ENCODE data around the gene OAS2.

Gene OAS2

GRCh38 chr12:113027726-113028125, 49.4 kb downstream of the OAS2 start:
- no peaks in the 10 kb centered on the region for H3K36me3 ChIP-seq (ENCODE audit: low read depth)
- no peak for ATAC-seq (ENCODE audit: low read depth)
- H3K27ac ChIP-seq (ENCODE audit: poor library complexity, severe bottlenecking) = no peak overlapping the region
- H3K9me3 ChIP-seq (ENCODE audit: severe bottlenecking) = no peaks in the 10 kb centered on the region
- no peak for TF ChIP-seq CTCF (IDR thresholded peaks at IDR 0.05; ENCODE audit: poor library complexity, severe bottlenecking)
- H3K4me1 ChIP-seq (ENCODE audit: insufficient read depth, poor library complexity, severe bottlenecking) = no peaks in the 10 kb centered on the region
- no peak for DNase-seq (ENCODE audit: low spot score)
- H3K27me3 ChIP-seq (ENCODE audit: insufficient read depth, poor library complexity, severe bottlenecking) = no peaks in the 10 kb centered on the region
- H3K4me3 ChIP-seq (ENCODE audit: severe bottlenecking) = no peak overlapping the region

GRCh38 chr12:113030875-113031525, 52.7 kb downstream of the OAS2 start:
- no peak overlapping the region for H3K27ac ChIP-seq (ENCODE audit: poor library complexity, severe bottlenecking)
- no peak for DNase-seq (ENCODE audit: low spot score)
- H3K4me3 ChIP-seq (ENCODE audit: severe bottlenecking) = no peak overlapping the region
- no peaks in the 10 kb centered on the region for H3K27me3 ChIP-seq (ENCODE audit: insufficient read depth, poor library complexity, severe bottlenecking)
- ATAC-seq (ENCODE audit: low read depth) = peak; percentile 82
- no peaks in the 10 kb centered on the region for H3K36me3 ChIP-seq (ENCODE audit: low read depth)
- no peaks in the 10 kb centered on the region for H3K9me3 ChIP-seq (ENCODE audit: severe bottlenecking)
- H3K4me1 ChIP-seq (ENCODE audit: insufficient read depth, poor library complexity, severe bottlenecking) = no peaks in the 10 kb centered on the region
- peak; percentile 91 for TF ChIP-seq CTCF (IDR thresholded peaks at IDR 0.05; ENCODE audit: poor library complexity, severe bottlenecking)

- H3K9me3 ChIP-seq (ENCODE audit: severe bottlenecking) = no peaks in the 10 kb centered on the region
- H3K36me3 ChIP-seq (ENCODE audit: low read depth) = no peaks in the 10 kb centered on the region
- ATAC-seq (ENCODE audit: low read depth) (peak; percentile 24; the same call in 1 of the 3 replicates), DNase-seq (ENCODE audit: low spot score) (no peak)
- H3K27ac ChIP-seq (ENCODE audit: poor library complexity, severe bottlenecking) = peak overlapping the region; percentile 89
- no peak for TF ChIP-seq CTCF (IDR thresholded peaks at IDR 0.05; ENCODE audit: poor library complexity, severe bottlenecking)
- no peaks in the 10 kb centered on the region for H3K27me3 ChIP-seq (ENCODE audit: insufficient read depth, poor library complexity, severe bottlenecking)
- no peak overlapping the region for H3K4me3 ChIP-seq (ENCODE audit: severe bottlenecking)
- H3K4me1 ChIP-seq (ENCODE audit: insufficient read depth, poor library complexity, severe bottlenecking) = peaks cover 22% of the 10 kb centered on the region
Observed at GRCh38 chr12:113039911-113040445, 61.7 kb downstream of the OAS2 start.

- ATAC-seq (ENCODE audit: low read depth) (peak; percentile 97), DNase-seq (ENCODE audit: low spot score) (peak; percentile 83)
- no peaks in the 10 kb centered on the region for H3K9me3 ChIP-seq (ENCODE audit: severe bottlenecking)
- no peaks in the 10 kb centered on the region for H3K36me3 ChIP-seq (ENCODE audit: low read depth)
- no peaks in the 10 kb centered on the region for H3K27me3 ChIP-seq (ENCODE audit: insufficient read depth, poor library complexity, severe bottlenecking)
- H3K27ac ChIP-seq (ENCODE audit: poor library complexity, severe bottlenecking) = peak overlapping the region; percentile 89
- H3K4me3 ChIP-seq (ENCODE audit: severe bottlenecking) = no peak overlapping the region
- peaks cover 22% of the 10 kb centered on the region for H3K4me1 ChIP-seq (ENCODE audit: insufficient read depth, poor library complexity, severe bottlenecking)
- TF ChIP-seq CTCF (IDR thresholded peaks at IDR 0.05; ENCODE audit: poor library complexity, severe bottlenecking) = no peak
Observed at GRCh38 chr12:113040722-113041171, 62.4 kb downstream of the OAS2 start.

GRCh38 chr12:113041560-113041959, 63.2 kb downstream of the OAS2 start:
- Histone ChIP-seq H3K36me3 (ENCODE audit: low read depth) (no peaks in the 10 kb centered on the region), H3K27ac (ENCODE audit: poor library complexity, severe bottlenecking) (peak overlapping the region; percentile 89), H3K4me3 (ENCODE audit: severe bottlenecking) (no peak overlapping the region), H3K4me1 (ENCODE audit: insufficient read depth, poor library complexity, severe bottlenecking) (peaks cover 22% of the 10 kb centered on the region), H3K27me3 (ENCODE audit: insufficient read depth, poor library complexity, severe bottlenecking) (no peaks in the 10 kb centered on the region), H3K9me3 (ENCODE audit: severe bottlenecking) (no peaks in the 10 kb centered on the region)
- no peak for ATAC-seq (ENCODE audit: low read depth)
- no peak for TF ChIP-seq CTCF (IDR thresholded peaks at IDR 0.05; ENCODE audit: poor library complexity, severe bottlenecking)
- DNase-seq (ENCODE audit: low spot score) = no peak
